GM18519 (cell line): ENCODE measurements around the gene FEM1A.
"Not testable (repeated sequence)": the region's sequence is repeated elsewhere in the genome, so short reads cannot be mapped to it uniquely, and the experiment has no call there.

Source experiments
- ATAC-seq: cut with Tn5 transposase; IDR thresholded peaks from one replicate; pipeline ENCODE4 v1.9.1; 2021; ENCODE audit warnings: mild to moderate bottlenecking, moderate library complexity; ENCODE audit not compliant: unreplicated experiment, low FRiP score

Gene FEM1A

DNA sequence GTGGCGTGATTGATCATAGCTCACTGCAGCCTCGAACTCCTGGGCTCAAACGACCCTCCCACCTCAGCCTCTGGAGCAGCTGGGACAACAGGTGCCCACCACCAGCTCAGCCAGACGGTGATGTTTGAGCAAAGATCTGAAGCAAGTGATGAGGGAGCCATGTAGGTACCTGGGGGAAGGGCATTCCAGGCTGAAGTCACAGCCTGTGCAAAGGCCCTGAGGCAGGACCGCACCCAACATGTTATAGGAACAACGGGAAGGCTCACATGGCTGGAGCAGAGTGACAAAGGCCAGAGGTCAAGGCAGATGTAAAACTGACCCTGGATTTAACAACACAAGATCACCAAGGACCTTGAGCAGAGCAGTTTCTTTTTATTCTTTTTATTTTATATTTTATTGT, 14.8 kb downstream of the FEM1A start:
- ATAC-seq: no peak

- no peak for ATAC-seq
Measured at GRCh38 chr19:4807188-4807587, 15.7 kb downstream of the FEM1A start.

- ATAC-seq: no peak
Measured at GRCh38 chr19:4811328-4812131, 20.0 kb downstream of the FEM1A start.

DNA sequence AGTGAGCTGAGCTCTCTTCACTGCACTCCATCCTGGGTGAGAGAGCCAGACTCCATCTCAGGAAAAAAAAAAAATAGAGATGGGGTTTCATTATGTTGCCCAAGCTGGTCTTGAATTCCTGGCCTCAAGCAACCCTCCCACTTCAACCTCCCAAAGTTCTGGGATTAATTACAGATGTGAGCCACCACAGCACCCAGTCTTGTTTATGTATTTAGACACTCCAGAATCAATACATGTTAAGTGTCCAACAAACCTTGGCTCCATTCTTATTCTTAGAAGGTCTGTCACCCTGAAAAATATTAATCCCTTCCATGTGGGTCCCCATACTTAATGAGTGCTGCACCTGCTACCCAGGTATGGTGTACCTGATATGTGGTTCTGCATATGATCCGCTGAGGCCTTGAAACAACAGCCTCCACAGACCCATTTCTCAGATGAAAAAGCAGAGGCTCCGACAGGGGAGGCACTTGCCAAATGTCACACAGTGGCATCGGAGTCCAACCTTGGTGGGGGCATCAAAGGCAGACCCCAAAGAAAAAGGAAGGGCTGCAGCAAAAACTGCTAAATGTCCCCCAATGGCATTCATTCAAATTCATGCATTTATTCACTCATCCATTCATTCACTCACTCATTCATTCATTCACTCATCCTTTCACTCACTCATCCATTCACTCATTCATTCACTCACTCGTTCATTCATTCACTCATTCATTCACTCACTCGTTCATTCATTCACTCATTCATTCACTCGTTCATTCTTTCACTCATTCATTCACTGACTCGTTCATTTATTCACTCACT, 23.3 kb downstream of the FEM1A start:
- no peak for ATAC-seq

GRCh38 chr19:4815426-4816201, 24.1 kb downstream of the FEM1A start:
- ATAC-seq: no peak

DNA sequence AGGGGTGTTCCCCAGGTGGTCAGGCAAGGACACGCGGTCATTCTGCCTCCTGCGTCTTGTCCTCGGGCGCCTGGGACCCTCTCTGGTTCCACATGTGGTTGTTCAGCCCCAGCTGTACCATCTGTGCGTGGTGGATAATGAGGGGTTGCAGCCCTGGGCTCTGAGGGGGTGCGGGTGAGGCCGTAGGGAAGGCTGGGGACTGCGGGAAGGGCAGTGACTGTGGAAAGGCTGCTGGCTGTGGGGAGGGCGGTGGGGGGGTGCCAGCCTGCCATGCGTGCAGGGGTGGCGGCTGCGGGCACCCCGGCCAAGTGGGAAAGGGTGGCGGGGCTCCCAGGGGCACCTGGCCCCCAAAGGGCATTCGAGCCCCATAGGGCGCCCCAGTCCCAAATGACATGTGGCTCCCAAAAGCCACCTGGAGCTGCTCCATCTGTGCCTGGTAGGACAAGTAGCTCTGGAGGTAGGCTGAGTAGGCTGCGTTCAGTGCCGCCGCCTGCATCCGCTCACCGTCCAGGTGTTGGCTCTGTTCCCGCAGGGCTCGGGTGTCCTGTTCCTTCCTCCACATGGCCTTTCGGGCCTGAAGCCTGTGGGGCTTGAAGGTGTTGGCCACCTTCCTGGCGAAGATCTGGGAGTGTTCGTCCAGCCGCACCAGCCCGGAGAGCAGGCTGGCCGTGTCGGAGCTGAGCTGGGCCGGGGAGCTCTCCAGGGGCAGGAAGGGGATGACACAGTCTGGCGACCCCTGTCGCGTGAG, 24.8 kb downstream of the FEM1A start:
- no peak for ATAC-seq

- ATAC-seq: no peak
Measured at GRCh38 chr19:4816950-4817278, 25.4 kb downstream of the FEM1A start.

DNA sequence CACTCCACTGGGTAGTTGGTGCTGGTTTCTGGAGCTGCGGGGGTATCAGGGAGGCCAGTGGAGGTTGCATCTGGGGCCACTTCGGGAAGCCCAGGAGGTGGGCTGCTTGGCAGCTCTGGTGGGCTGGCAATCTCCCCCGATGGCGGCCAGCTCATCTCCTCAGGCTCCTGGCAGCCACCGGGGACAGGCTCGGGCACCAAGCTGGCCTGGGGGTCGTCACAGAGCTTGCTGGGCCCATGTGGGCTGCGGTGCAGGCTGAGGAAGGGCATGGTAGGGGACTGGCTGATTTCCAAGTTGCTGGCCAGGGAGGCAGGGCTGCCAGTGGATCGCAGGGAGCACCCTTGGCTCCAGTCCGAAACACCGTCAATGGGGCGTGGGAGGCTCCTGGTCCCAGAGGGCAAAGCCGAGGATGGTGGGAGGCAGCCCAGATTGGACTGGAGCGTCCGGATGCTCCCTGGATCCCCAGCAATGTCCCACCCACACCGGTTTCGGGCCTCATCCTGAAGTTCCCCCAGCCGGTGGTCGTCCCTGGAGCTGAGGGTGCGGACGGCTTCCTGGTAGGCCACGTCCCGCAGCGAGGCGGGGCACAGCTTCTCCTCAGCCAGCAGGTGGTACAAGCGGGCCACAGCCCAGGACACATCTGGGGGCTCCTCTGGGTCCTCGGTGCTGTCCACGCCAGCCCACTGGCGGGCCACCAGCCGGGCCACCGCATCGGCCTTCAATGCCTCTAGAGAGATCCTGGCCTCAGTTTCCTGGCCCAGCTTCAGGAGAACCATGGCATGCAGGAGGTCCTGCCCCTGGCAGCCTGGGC, 26.1 kb downstream of the FEM1A start:
- ATAC-seq: no peak

- no peak for ATAC-seq
Measured at GRCh38 chr19:4821265-4821664, 29.7 kb downstream of the FEM1A start.

GRCh38 chr19:4822354-4822753, 30.8 kb downstream of the FEM1A start:
- not testable (repeated sequence) for ATAC-seq

- ATAC-seq: no peak
Measured at GRCh38 chr19:4823577-4823976, 32.0 kb downstream of the FEM1A start.

GRCh38 chr19:4829001-4829712, 37.6 kb downstream of the FEM1A start:
- no peak for ATAC-seq

DNA sequence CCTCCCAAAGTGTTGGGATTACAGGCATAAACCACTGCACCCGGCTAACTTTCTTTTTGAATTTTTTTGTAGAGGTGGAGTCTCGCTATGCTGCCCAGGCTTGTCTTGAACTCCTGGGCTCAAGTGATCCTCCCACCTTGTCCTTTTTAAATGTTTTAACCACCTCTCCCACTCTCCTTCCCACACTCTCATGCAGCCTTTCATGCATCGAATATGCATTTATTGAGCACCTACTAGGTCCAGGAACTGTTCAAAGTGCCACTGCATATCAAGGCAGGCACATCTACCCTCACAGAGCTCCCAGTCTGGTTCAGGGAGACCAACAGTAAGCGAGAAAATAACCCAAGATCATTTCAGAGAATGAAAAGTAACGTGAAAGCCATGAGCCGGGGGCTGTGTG, 38.8 kb downstream of the FEM1A start:
- ATAC-seq: no peak

DNA sequence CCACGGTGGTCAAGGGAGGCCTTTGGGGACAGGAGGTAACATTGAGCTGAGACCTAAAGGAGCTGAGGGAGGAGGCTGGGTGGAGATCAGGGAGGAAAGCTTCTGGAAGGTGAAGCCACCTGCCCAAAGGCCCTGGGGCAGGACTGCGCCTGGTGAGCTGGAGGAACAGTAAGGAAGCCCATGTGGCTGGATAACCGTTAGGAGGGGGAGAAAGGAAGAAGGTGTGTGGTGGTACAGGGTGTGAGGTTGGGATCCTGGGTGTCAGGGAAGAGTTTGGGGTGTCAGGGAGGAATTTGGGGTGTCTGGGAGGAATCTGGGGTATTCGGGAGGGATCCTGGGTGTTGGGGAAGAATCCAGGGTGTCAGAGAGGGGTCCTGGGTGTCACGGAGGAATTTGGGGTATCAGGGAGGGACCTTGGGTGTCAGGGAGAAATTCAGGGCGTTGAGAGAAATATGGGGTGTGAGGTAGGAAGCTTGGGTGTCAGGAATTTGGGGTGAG, 39.3 kb downstream of the FEM1A start:
- ATAC-seq: no peak

- ATAC-seq: no peak
Measured at GRCh38 chr19:4831304-4831978, 39.9 kb downstream of the FEM1A start, which contains the start of gene TICAM1. TSS of gene TICAM1 (minus strand) at chr19:4831712. CDS start at chr19:4818377, 13,335 bp downstream.

DNA sequence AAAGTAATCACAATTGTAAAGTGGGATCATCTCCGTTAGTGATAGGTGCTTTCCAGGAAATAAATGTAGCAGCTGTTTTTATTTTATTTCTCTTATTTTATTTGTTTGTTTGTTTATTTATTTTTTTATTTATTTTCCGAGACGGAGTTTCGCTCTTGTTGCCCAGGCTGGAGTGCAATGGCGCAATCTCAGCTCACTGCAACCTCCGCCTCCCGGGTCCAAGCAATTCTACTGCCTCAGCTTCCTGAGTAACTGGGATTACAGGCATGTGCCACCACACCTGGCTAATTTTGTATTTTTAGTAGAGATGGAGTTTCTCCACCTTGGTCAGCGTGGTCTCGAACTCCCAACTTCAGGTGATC, 40.4 kb downstream of the FEM1A start:
- not testable (repeated sequence) for ATAC-seq

- ATAC-seq: no peak
Measured at GRCh38 chr19:4832776-4833175, 41.2 kb downstream of the FEM1A start.

DNA sequence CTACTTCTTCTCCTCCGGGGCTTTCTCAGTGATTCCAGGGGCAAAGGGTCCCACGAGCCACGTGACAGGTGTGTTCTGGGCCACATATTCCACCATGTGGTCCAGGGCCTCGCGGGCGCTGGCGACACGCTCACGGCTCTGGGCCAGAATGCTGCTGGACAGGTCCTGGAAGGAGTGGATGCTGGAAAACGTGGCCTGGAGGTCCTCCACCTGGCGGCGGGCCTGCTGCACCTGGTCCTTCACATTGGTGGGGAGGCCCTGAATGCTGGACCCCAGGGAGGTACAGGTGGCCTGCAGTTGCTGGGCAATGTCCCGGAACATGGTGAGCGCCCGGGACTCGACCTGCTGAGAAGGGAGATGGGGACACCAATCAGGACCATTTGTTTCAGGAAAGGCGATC, 47.7 kb downstream of the FEM1A start:
- ATAC-seq: no peak
